Stomach (tissue), 4 donors: Measurements from ENCODE around the gene ADARB2.

Experiments
- CTCF ChIP-seq, 7 experiments: fragments of 450-650 bp in 4 of 7; fragments of 200-600 bp in 3 of 7; sonication (generic) in 3 of 7; IDR thresholded peaks; one replicate each; pipeline ENCODE4 v1.5.1; 2016 to 2019; ENCODE audit warnings: antibody characterized with exemption in 7 of 7, control low read depth in 2 of 7, mild to moderate bottlenecking in 1 of 7
- EP300 ChIP-seq: sonication (generic); formaldehyde crosslinking; IDR thresholded peaks from one replicate; pipeline ENCODE4 v1.6.1; 2017; ENCODE audit warnings: antibody characterized with exemption
- POLR2A ChIP-seq, 4 donors: fragments of 450-650 bp; IDR thresholded peaks; one replicate each; pipeline ENCODE4 v1.6.1; 2016; ENCODE audit warnings: antibody characterized with exemption in 4 of 4, control low read depth in 2 of 4, mild to moderate bottlenecking in 1 of 4, moderate library complexity in 1 of 4
- POLR2AphosphoS5 ChIP-seq, 3 donors: sonication (generic); formaldehyde crosslinking; IDR thresholded peaks; one replicate each; pipeline ENCODE4 v1.6.1; 2016; ENCODE audit warnings: antibody characterized with exemption in 3 of 3

- no peak for TF ChIP-seq POLR2AphosphoS5 (IDR thresholded peaks at IDR 0.05)
- TF ChIP-seq EP300: no peak
- TF ChIP-seq POLR2A (IDR thresholded peaks at IDR 0.05): no peak
- no peak for TF ChIP-seq CTCF (IDR thresholded peaks at IDR 0.05)
Measured at GRCh38 chr10:1524540-1524939, 212.8 kb downstream of the ADARB2 start.
